IMR-90 (cell line): ENCODE measurements around the gene APOL3. TPM values are rescaled to one million over a fixed set of nuclear protein-coding genes. Genes with fewer than 3 reads are reported as not detected.

Source experiments
- ATAC-seq: fragments of 200-7000 bp; cut with Tn5 transposase; 2 replicates; pipeline ENCODE4 v1.9.1; 2020; ENCODE audit warnings: low read depth, mild to moderate bottlenecking, moderate library complexity
- BruUV-seq: library from RNA; stranded (reverse); fragments of 400-500 nt; replicated peaks from 2 replicates; lab custom pipeline; 2021; lab: Mats Ljungman, UMichigan
- CTCF ChIA-PET: fragments of 300-600 bp; formaldehyde crosslinking; extraction: SDS; loops from one replicate; lab custom pipeline; 2021; ENCODE audit warnings: antibody characterized with exemption; lab: Yijun Ruan, JAX
- POLR2A ChIA-PET: fragments of 300-600 bp; sonication (Branson Sonifier 250); formaldehyde crosslinking; loops from one replicate; lab custom pipeline; 2022; ENCODE audit warnings: antibody characterized with exemption; ENCODE audit not compliant: unreplicated experiment; lab: Charles Lee
- DNase-seq: peaks from one replicate; pipeline ENCODE4 v3.0.0; 2013
- H2AFZ ChIP-seq: replicated peaks from 2 replicates; pipeline ENCODE3; 2013; ENCODE audit warnings: low read length, mild to moderate bottlenecking; ENCODE audit not compliant: poor library complexity
- H2AK5ac ChIP-seq: 2 replicates; pipeline ENCODE4 v1.6.1; 2013; ENCODE audit warnings: low read depth, low read length, inconsistent platforms
- H2AK9ac ChIP-seq: replicated peaks from 2 replicates; pipeline ENCODE3; 2013; ENCODE audit warnings: mild to moderate bottlenecking, low read depth, low read length, moderate library complexity; ENCODE audit not compliant: poor library complexity
- H2BK120ac ChIP-seq: 2 replicates; pipeline ENCODE4 v1.6.1; 2013; ENCODE audit warnings: low read depth, low read length, inconsistent platforms
- H2BK15ac ChIP-seq: 3 replicates; pipeline ENCODE4 v1.6.1; 2013; ENCODE audit warnings: low read depth, low read length, inconsistent platforms
- H2BK20ac ChIP-seq: 2 replicates; pipeline ENCODE4 v1.6.1; 2013; ENCODE audit warnings: low read depth, mild to moderate bottlenecking, inconsistent platforms, low read length, moderate library complexity
- H2BK5ac ChIP-seq: 2 replicates; pipeline ENCODE4 v1.6.1; 2013; ENCODE audit warnings: mild to moderate bottlenecking, low read depth, low read length, inconsistent platforms; ENCODE audit not compliant: poor library complexity, severe bottlenecking
- H3K14ac ChIP-seq: replicated peaks from 2 replicates; pipeline ENCODE4 v1.6.1; 2013; ENCODE audit warnings: low read depth, low read length, inconsistent platforms
- H3K18ac ChIP-seq: 2 replicates; pipeline ENCODE4 v1.6.1; 2013; ENCODE audit warnings: low read depth, low read length, control low read depth
- H3K23ac ChIP-seq: 2 replicates; pipeline ENCODE4 v1.6.1; 2013; ENCODE audit warnings: low read depth, low read length, inconsistent platforms
- H3K27ac ChIP-seq: 2 replicates; pipeline ENCODE4 v1.5.1; 2013; ENCODE audit warnings: mild to moderate bottlenecking, control low read depth, low read length; ENCODE audit not compliant: insufficient read depth
- H3K27me3 ChIP-seq: 2 replicates; pipeline ENCODE4 v1.6.1; 2013; ENCODE audit warnings: low read length; ENCODE audit not compliant: control insufficient read depth, insufficient read depth
- H3K36me3 ChIP-seq: 2 replicates; pipeline ENCODE4 v1.6.1; 2013; ENCODE audit warnings: low read length, mixed read lengths; ENCODE audit not compliant: control insufficient read depth, insufficient read depth
- H3K4ac ChIP-seq: 2 replicates; pipeline ENCODE4 v1.6.1; 2013; ENCODE audit warnings: low read depth, low read length, inconsistent platforms
- H3K4me1 ChIP-seq: 2 replicates; pipeline ENCODE4 v1.6.1; 2013; ENCODE audit warnings: low read length, mixed read lengths; ENCODE audit not compliant: control insufficient read depth, insufficient read depth
- H3K4me2 ChIP-seq: 2 replicates; pipeline ENCODE4 v1.6.1; 2013; ENCODE audit warnings: low read depth, mild to moderate bottlenecking, control low read depth, low read length, moderate library complexity
- H3K4me3 ChIP-seq: 2 replicates; pipeline ENCODE4 v1.5.1; 2013; ENCODE audit warnings: low read depth, mild to moderate bottlenecking, control low read depth, low read length, moderate library complexity; ENCODE audit not compliant: insufficient read depth
- H3K56ac ChIP-seq: 2 replicates; pipeline ENCODE4 v1.6.1; 2013; ENCODE audit warnings: low read length, inconsistent platforms; ENCODE audit not compliant: insufficient read depth; ENCODE audit errors: extremely low read depth
- H3K79me1 ChIP-seq, 2 experiments: 2 replicates each; pipeline ENCODE4 v1.6.1; 2013; ENCODE audit warnings: low read length in 2 of 2, inconsistent platforms in 1 of 2, low read depth in 1 of 2
- H3K9ac ChIP-seq: 2 replicates; pipeline ENCODE4 v1.6.1; 2013; ENCODE audit warnings: low read depth, low read length, control low read depth
- H3K9me1 ChIP-seq: 2 replicates; pipeline ENCODE4 v1.6.1; 2013; ENCODE audit warnings: low read length, inconsistent platforms; ENCODE audit not compliant: insufficient read depth
- H3K9me3 ChIP-seq: 2 replicates; pipeline ENCODE4 v1.6.1; 2013; ENCODE audit warnings: low read length; ENCODE audit not compliant: control insufficient read depth, insufficient read depth
- H4K20me1 ChIP-seq: 2 replicates; pipeline ENCODE4 v1.6.1; 2013; ENCODE audit warnings: low read length, inconsistent platforms; ENCODE audit not compliant: insufficient read depth
- H4K5ac ChIP-seq: 2 replicates; pipeline ENCODE4 v1.6.1; 2013; ENCODE audit warnings: mild to moderate bottlenecking, low read depth, low read length, control low read depth
- H4K8ac ChIP-seq, 2 experiments: 2 replicates each; pipeline ENCODE4 v1.6.1; 2013; ENCODE audit warnings: low read depth in 2 of 2, low read length in 2 of 2, control low read depth in 1 of 2, inconsistent platforms in 1 of 2
- H4K91ac ChIP-seq: 2 replicates; pipeline ENCODE4 v1.6.1; 2013; ENCODE audit warnings: low read depth, low read length, inconsistent platforms; ENCODE audit not compliant: insufficient read depth
- CEBPB ChIP-seq: IDR thresholded peaks from 2 replicates; pipeline ENCODE4 v1.6.1; 2012; ENCODE audit warnings: low read depth, low read length, improper control_type of control experiment
- FOS ChIP-seq: fragments of 150-350 bp; IDR thresholded peaks from 2 replicates; pipeline ENCODE4 v1.6.1; 2016; ENCODE audit warnings: low read depth, low read length
- MAFK ChIP-seq: IDR thresholded peaks from 2 replicates; pipeline ENCODE4 v1.6.1; 2012; ENCODE audit warnings: low read depth, low read length, improper control_type of control experiment
- MAZ ChIP-seq: IDR thresholded peaks from 2 replicates; pipeline ENCODE4 v1.6.1; 2012; ENCODE audit warnings: low read depth, mild to moderate bottlenecking, low read length, improper control_type of control experiment, moderate library complexity, borderline replicate concordance
- MXI1 ChIP-seq: IDR thresholded peaks from 2 replicates; pipeline ENCODE4 v1.6.1; 2012; ENCODE audit warnings: low read depth, mild to moderate bottlenecking, low read length, moderate library complexity, borderline replicate concordance
- NFE2L2 ChIP-seq: fragments of 150-350 bp; IDR thresholded peaks from 2 replicates; pipeline ENCODE4 v1.6.1; 2016; ENCODE audit warnings: low read depth, mild to moderate bottlenecking, low read length
- RAD21 ChIP-seq: IDR thresholded peaks from 2 replicates; pipeline ENCODE4 v1.6.1; 2012; ENCODE audit warnings: low read length, improper control_type of control experiment
- RCOR1 ChIP-seq: IDR thresholded peaks from 2 replicates; pipeline ENCODE4 v1.6.1; 2012; ENCODE audit warnings: mild to moderate bottlenecking, low read length, improper control_type of control experiment; ENCODE audit not compliant: insufficient replicate concordance
- RFX5 ChIP-seq: IDR thresholded peaks from 2 replicates; pipeline ENCODE4 v1.8.0; 2012; ENCODE audit warnings: low read depth, mild to moderate bottlenecking, low read length, moderate library complexity
- WGBS, 2 experiments: methylation state at CpG; one replicate each; pipeline versions ENCODE4 v1.1.5 to v1.1.7; 2013; ENCODE audit warnings: missing lambda C conversion rate in 2 of 2; ENCODE audit not compliant: insufficient read length in 1 of 2; ENCODE audit errors: extremely low coverage in 2 of 2; 5-methylcytosine and 5-hydroxymethylcytosine counted together
- dilution Hi-C: fragments of 300-500 bp; cut with HindIII; formaldehyde crosslinking; loops from one replicate; pipeline ENCODE4 v1.14.3; 2018; ENCODE audit warnings: low sequenced_read_pairs; ENCODE audit not compliant: unreplicated experiment
- in situ Hi-C: fragments of 300-500 bp; cut with MboI; formaldehyde crosslinking; loops from 3 replicates; pipeline ENCODE4 v1.14.3; 2019; ENCODE audit warnings: low sequenced_read_pairs, inconsistent platforms, mixed read lengths
- intact Hi-C: fragments of 100-400 bp; cut with micrococcal nuclease; formaldehyde crosslinking; loops from 2 replicates; pipeline ENCODE4 v1.10.0; 2022
- polyA plus RNA-seq, 3 experiments: library from polyadenylated mRNA; depleted of rRNA; stranded (reverse); fragments of >200 nt; gene quantifications; 2 replicates each; pipeline ENCODE4 v1.2.3, GENCODE V29; 2012; ENCODE audit warnings: low replicate concordance in 1 of 3
- total RNA-seq: library from RNA; depleted of rRNA; stranded (reverse); fragments of >200 nt; gene quantifications from 2 replicates; pipeline ENCODE4 v1.2.3, GENCODE V29; 2012
- TF ChIP-seq, protein P1 (sequence below): fragments of 150-350 bp; IDR thresholded peaks from 2 replicates; pipeline ENCODE4 v1.6.1; 2016; ENCODE audit warnings: low read depth, mild to moderate bottlenecking, low read length, moderate library complexity, borderline replicate concordance
- TF ChIP-seq, protein P2 (sequence below): conservative IDR thresholded peaks from 2 replicates; pipeline ENCODE4 v1.5.1; 2012; ENCODE audit warnings: mild to moderate bottlenecking, low read depth, low read length, improper control_type of control experiment

Gene APOL3
- total and polyA plus RNA-seq, 2 of the 4 experiments (the other 2 are of a cell fraction), result 1.4 to 2.3 TPM

DNA sequence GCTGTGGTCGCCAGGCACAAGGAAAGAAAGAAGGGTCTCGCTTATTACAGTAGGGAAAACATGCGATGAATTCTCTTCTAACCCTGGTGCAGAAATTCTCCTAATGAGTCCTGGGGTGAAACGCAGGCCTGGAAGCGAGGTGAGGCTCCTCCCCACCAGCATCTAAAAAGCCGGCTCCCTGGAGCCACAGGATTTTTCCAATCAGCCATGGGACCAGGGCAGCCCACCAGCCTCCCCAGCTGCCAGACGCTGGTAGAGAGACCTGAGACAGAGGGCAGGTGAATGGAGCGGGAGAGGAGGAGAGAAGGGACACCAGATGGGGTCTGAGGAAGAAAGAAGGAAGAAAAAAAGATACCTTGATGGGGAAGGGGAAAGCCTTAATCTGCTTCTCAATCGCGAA is 28.6 kb downstream of the APOL3 start:
- H3K4ac ChIP-seq, result no peak overlapping the region
- H3K9ac ChIP-seq, result no peak overlapping the region
- H2AK9ac ChIP-seq, result no peak overlapping the region
- POLR2A ChIA-PET, result no interaction called here
- no peaks in the 10 kb centered on the region for H3K79me1 ChIP-seq
- H2BK120ac ChIP-seq, result no peak overlapping the region
- H3K14ac ChIP-seq, result no peak overlapping the region
- no peak overlapping the region for H2BK15ac ChIP-seq
- ATAC-seq (no peak), DNase-seq (no peak)
- no peak overlapping the region for H3K23ac ChIP-seq
- H4K8ac ChIP-seq, result no peak overlapping the region
- H2BK5ac ChIP-seq, result no peak overlapping the region
- peaks cover 38% of the 10 kb centered on the region for H3K27me3 ChIP-seq
- WGBS, 2 experiments, result 67% methylated on average over 4 of the region's 10 CpGs; no CpG with 5 or more reads in 1 of the 2 experiments
- H2AK5ac ChIP-seq, result no peak overlapping the region
- dilution Hi-C loops (no loop called here), in situ Hi-C loops (no loop called here), intact Hi-C loops (no loop called here)
- no peak overlapping the region for H4K91ac ChIP-seq
- H3K36me3 ChIP-seq, result no peaks in the 10 kb centered on the region
- H2AFZ ChIP-seq, result no peak overlapping the region
- no peak overlapping the region for H4K5ac ChIP-seq
- H3K4me3 ChIP-seq, result no peak overlapping the region
- no peak overlapping the region for H3K18ac ChIP-seq
- no peak overlapping the region for H3K4me2 ChIP-seq
- H3K9me1 ChIP-seq, result peaks cover 8% of the 10 kb centered on the region
- H3K9me3 ChIP-seq, result no peaks in the 10 kb centered on the region
- no peak overlapping the region for H3K56ac ChIP-seq
- BruUV-seq, result no TSS peak
- CTCF ChIA-PET, result no interaction called here
- H3K4me1 ChIP-seq, result peaks cover 2% of the 10 kb centered on the region; the same call in 1 of the 2 replicates
- no peak overlapping the region for H2BK20ac ChIP-seq
- H4K20me1 ChIP-seq, result no peaks in the 10 kb centered on the region
- H3K27ac ChIP-seq, result no peak overlapping the region
- TF ChIP-seq RFX5 (no peak), MAFK (no peak), RCOR1 (no peak), FOS (no peak), MXI1 (no peak), CEBPB (no peak), MAZ (no peak), NFE2L2 (no peak), RAD21 (no peak)
- TF ChIP-seq, protein P1, sequence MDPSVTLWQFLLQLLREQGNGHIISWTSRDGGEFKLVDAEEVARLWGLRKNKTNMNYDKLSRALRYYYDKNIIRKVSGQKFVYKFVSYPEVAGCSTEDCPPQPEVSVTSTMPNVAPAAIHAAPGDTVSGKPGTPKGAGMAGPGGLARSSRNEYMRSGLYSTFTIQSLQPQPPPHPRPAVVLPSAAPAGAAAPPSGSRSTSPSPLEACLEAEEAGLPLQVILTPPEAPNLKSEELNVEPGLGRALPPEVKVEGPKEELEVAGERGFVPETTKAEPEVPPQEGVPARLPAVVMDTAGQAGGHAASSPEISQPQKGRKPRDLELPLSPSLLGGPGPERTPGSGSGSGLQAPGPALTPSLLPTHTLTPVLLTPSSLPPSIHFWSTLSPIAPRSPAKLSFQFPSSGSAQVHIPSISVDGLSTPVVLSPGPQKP, result no peak
- TF ChIP-seq, protein P2, sequence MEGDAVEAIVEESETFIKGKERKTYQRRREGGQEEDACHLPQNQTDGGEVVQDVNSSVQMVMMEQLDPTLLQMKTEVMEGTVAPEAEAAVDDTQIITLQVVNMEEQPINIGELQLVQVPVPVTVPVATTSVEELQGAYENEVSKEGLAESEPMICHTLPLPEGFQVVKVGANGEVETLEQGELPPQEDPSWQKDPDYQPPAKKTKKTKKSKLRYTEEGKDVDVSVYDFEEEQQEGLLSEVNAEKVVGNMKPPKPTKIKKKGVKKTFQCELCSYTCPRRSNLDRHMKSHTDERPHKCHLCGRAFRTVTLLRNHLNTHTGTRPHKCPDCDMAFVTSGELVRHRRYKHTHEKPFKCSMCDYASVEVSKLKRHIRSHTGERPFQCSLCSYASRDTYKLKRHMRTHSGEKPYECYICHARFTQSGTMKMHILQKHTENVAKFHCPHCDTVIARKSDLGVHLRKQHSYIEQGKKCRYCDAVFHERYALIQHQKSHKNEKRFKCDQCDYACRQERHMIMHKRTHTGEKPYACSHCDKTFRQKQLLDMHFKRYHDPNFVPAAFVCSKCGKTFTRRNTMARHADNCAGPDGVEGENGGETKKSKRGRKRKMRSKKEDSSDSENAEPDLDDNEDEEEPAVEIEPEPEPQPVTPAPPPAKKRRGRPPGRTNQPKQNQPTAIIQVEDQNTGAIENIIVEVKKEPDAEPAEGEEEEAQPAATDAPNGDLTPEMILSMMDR, result no peak
